HCT116 (cell line): ENCODE measurements around the gene PPDPF. TPM values are rescaled to one million over a fixed set of nuclear protein-coding genes. Genes with fewer than 3 reads are reported as not detected.

ENCODE experiments used
- ATAC-seq: fragments of 200-7000 bp; cut with Tn5 transposase; 2 replicates; pipeline ENCODE4 v1.9.1; 2020; ENCODE audit warnings: mild to moderate bottlenecking, moderate library complexity
- BruUV-seq: library from RNA; stranded (reverse); fragments of 400-500 nt; replicated peaks from 2 replicates; lab custom pipeline; 2021; lab: Mats Ljungman, UMichigan
- CTCF ChIA-PET: fragments of 300-600 bp; sonication (Branson Sonifier 250); formaldehyde crosslinking; loops from one replicate; lab custom pipeline; 2021; ENCODE audit warnings: antibody characterized with exemption; lab: Charles Lee
- POLR2A ChIA-PET: fragments of 300-600, 350-600 bp; sonication (Branson Sonifier 250); formaldehyde crosslinking; loops from one replicate; lab custom pipeline; 2021; ENCODE audit warnings: antibody characterized with exemption; lab: Charles Lee
- RAD21 ChIA-PET, 2 experiments: fragments of 300-600 bp; sonication (Branson Sonifier 250); formaldehyde crosslinking; loops; one replicate each; lab custom pipeline; 2023; ENCODE audit warnings: low total read pairs in 2 of 2; ENCODE audit not compliant: uncharacterized antibody in 2 of 2, unreplicated experiment in 2 of 2, low non-redundant PET in 1 of 2; lab: Charles Lee
- DNase-seq: peaks from one replicate; pipeline ENCODE4 v3.0.0-alpha.2; 2010; ENCODE audit warnings: low read depth, low spot score
- H2AFZ ChIP-seq: fragments of 200-600 bp; shearing (Covaris generic), sonication (generic); 2 replicates; pipeline ENCODE4 v1.6.1; 2017; ENCODE audit warnings: low read depth, mixed run types, mixed read lengths, antibody characterized with exemption, low read length; ENCODE audit not compliant: poor library complexity, severe bottlenecking
- H3K27ac ChIP-seq: 2 replicates; pipeline ENCODE4 v1.5.1; 2012; ENCODE audit warnings: low read depth, low read length
- H3K27me3 ChIP-seq: fragments of 200-600 bp; sonication (generic); 2 replicates; pipeline ENCODE4 v1.6.1; 2016; ENCODE audit warnings: mixed run types, low read length, mixed read lengths; ENCODE audit not compliant: insufficient read depth
- H3K36me3 ChIP-seq, 2 experiments: fragments of 200-500 bp in 1 of 2; fragments of 200-600 bp in 1 of 2; sonication (Bioruptor generic) in 1 of 2; sonication (generic) in 1 of 2; 2 replicates each; pipeline versions ENCODE4 v1.5.1 to v1.6.1; 2014 to 2016; ENCODE audit warnings: low read length in 2 of 2, inconsistent platforms in 1 of 2, mixed read lengths in 1 of 2, mixed run types in 1 of 2; ENCODE audit not compliant: insufficient read depth in 2 of 2, control insufficient read depth in 1 of 2
- H3K4me1 ChIP-seq, 2 experiments: fragments of 200-600 bp in 1 of 2; sonication (generic) in 1 of 2; 2 replicates each; pipeline versions ENCODE4 v1.5.1 to v1.6.1; 2012 to 2017; ENCODE audit warnings: low read length in 2 of 2, inconsistent platforms in 1 of 2, mild to moderate bottlenecking in 1 of 2, mixed read lengths in 1 of 2, mixed run types in 1 of 2, moderate library complexity in 1 of 2; ENCODE audit not compliant: insufficient read depth in 2 of 2, control insufficient read depth in 1 of 2
- H3K4me2 ChIP-seq: fragments of 200-600 bp; sonication (generic); 2 replicates; pipeline ENCODE4 v1.6.1; 2017; ENCODE audit warnings: mixed run types, low read length, mixed read lengths
- H3K4me3 ChIP-seq, 2 experiments: fragments of 200-600 bp in 1 of 2; sonication (generic) in 1 of 2; replicated peaks in 1 of 2; 2 replicates each; pipeline ENCODE4 v1.5.1; 2011 to 2016; ENCODE audit warnings: low read length in 2 of 2, control low read depth in 1 of 2, low read depth in 1 of 2, mild to moderate bottlenecking in 1 of 2, mixed read lengths in 1 of 2, mixed run types in 1 of 2
- H3K79me2 ChIP-seq: fragments of 200-600 bp; sonication (generic); 2 replicates; pipeline ENCODE4 v1.6.1; 2017; ENCODE audit warnings: mild to moderate bottlenecking, mixed run types, low read length, moderate library complexity, mixed read lengths; ENCODE audit not compliant: insufficient read depth
- H3K9ac ChIP-seq: fragments of 200-600 bp; sonication (generic); 2 replicates; pipeline ENCODE4 v1.6.1; 2016; ENCODE audit warnings: low read length, mixed read lengths
- H3K9me2 ChIP-seq: fragments of 200-600 bp; sonication (generic), shearing (Covaris generic); 2 replicates; pipeline ENCODE4 v1.6.1; 2017; ENCODE audit warnings: mixed run types, mild to moderate bottlenecking, moderate library complexity; ENCODE audit not compliant: insufficient read depth
- H3K9me3 ChIP-seq, 2 experiments: fragments of 200-500 bp in 1 of 2; fragments of 200-600 bp in 1 of 2; sonication (Bioruptor generic) in 1 of 2; sonication (generic) in 1 of 2; 2 replicates each; pipeline ENCODE4 v1.6.1; 2014 to 2017; ENCODE audit warnings: low read length in 2 of 2, mixed read lengths in 2 of 2, inconsistent platforms in 1 of 2, low read depth in 1 of 2, mild to moderate bottlenecking in 1 of 2, mixed run types in 1 of 2, moderate library complexity in 1 of 2; ENCODE audit not compliant: control insufficient read depth in 1 of 2, insufficient read depth in 1 of 2
- H4K20me1 ChIP-seq: fragments of 200-600 bp; sonication (generic), shearing (Covaris generic); 2 replicates; pipeline ENCODE4 v1.6.1; 2017; ENCODE audit warnings: mixed run types, mild to moderate bottlenecking, moderate library complexity; ENCODE audit not compliant: insufficient read depth
- CBX3 ChIP-seq: IDR thresholded peaks from 2 replicates; pipeline ENCODE4 v1.6.1; 2012; ENCODE audit warnings: low read depth
- ELF1 ChIP-seq: IDR thresholded peaks from 2 replicates; pipeline ENCODE4 v1.6.1; 2012; ENCODE audit warnings: low read depth, borderline replicate concordance
- EZH2phosphoT487 ChIP-seq: fragments of 200-600 bp; IDR thresholded peaks from 2 replicates; pipeline ENCODE4 v1.6.1; 2018; ENCODE audit warnings: antibody characterized with exemption, borderline replicate concordance
- FOSL1 ChIP-seq: IDR thresholded peaks from 2 replicates; pipeline ENCODE4 v1.6.1; 2012; ENCODE audit warnings: low read depth
- JUND ChIP-seq: IDR thresholded peaks from 2 replicates; pipeline ENCODE4 v1.6.1; 2012
- POLR2A ChIP-seq: IDR thresholded peaks from 2 replicates; pipeline ENCODE4 v1.7.0; 2011; ENCODE audit warnings: borderline replicate concordance; ENCODE audit not compliant: insufficient read depth, insufficient read length; ENCODE audit errors: extremely low read depth
- RAD21 ChIP-seq: IDR thresholded peaks from 2 replicates; pipeline ENCODE4 v1.6.1; 2012; ENCODE audit warnings: low read depth, mild to moderate bottlenecking
- SP1 ChIP-seq: IDR thresholded peaks from 2 replicates; pipeline ENCODE4 v1.6.1; 2012; ENCODE audit warnings: low read depth
- YY1 ChIP-seq: IDR thresholded peaks from 2 replicates; pipeline ENCODE4 v1.6.1; 2011; ENCODE audit warnings: low read length, low read depth, moderate library complexity, mild to moderate bottlenecking; ENCODE audit not compliant: insufficient replicate concordance; ENCODE audit errors: extremely low read depth
- intact Hi-C: fragments of 100-400 bp; cut with micrococcal nuclease; formaldehyde crosslinking; loops from 2 replicates; pipeline ENCODE4 v1.10.0; 2022
- total RNA-seq: library from RNA; stranded (reverse); gene quantifications from one replicate; pipeline ENCODE4 v1.2.1, GENCODE V29; 2021; ENCODE audit not compliant: unreplicated experiment
- TF ChIP-seq, protein P1 (sequence below): IDR thresholded peaks from 2 replicates; pipeline ENCODE4 v1.6.1; 2012

Gene PPDPF
- total RNA-seq, 1 experiment from 2014 or later, result 346 TPM

DNA sequence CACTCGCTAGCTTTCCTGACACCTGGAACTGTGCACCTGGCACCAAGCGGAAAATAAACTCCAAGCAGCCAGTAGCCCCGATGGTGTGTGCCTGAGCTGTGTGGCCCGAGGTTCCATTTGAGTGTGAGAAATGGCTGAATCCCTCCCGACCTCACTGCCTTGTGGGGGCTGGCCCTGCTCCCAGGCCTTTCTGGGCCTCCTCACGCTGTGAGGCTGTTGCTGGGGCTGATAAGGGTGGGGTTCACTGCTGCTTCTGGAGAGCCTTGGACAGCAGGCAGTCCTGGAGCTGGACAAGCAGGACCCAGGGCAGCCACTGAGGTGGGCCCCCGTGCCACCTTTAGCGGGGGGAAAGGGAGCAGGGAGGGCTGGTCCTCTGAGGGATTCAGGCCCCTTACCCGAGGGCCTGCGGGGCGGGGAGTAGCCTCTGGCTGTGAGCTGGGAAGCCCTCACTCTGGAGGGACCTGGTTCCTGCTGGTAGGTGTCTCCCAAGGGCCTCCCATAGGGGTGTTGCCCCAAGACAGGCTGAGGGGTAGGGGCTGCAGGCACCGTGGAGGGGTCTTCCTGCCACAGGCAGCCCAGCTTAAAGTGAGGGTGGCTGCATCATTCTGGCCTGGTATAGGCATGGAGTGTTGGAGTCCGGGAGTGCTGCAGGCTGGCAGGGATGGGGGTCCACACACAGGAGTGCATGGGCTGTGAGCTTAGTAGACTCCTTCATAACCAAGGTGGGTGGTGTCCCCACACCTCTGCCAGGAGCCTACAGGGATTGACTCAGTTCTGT lies 1.7 kb downstream of the PPDPF start:
- Histone ChIP-seq H3K9ac (no peak overlapping the region), H3K27ac (peak overlapping the region; percentile 57; the same call in 1 of the 2 replicates), H3K4me2 (peak overlapping the region; percentile 93), H2AFZ (no peak overlapping the region), H3K27me3 (no peaks in the 10 kb centered on the region), H4K20me1 (no peaks in the 10 kb centered on the region), H3K9me3 (peaks cover 5 to 7% of the 10 kb centered on the region in 2 experiments; a peak in 2 of 4 replicates), H3K9me2 (no peaks in the 10 kb centered on the region), H3K36me3 (peaks cover 6 to 24% of the 10 kb centered on the region in 2 experiments), H3K4me3 (peak overlapping the region in 1 of 2 experiments; percentile 16; a peak in 2 of 4 replicates), H3K4me1 (peaks cover 8 to 44% of the 10 kb centered on the region in 2 experiments; a peak in 3 of 4 replicates), H3K79me2 (peaks cover 21% of the 10 kb centered on the region)
- ChIA-PET POLR2A (interaction anchor here (0.6 to 2.1 kb wide), 4 partner anchors 15 to 205 kb away, joined by 3 to 10 read pairs (median 6); partner anchors contain the start of genes HELZ2 and PTK6), RAD21 (no interaction called here), CTCF (interaction anchor here (1.1 kb wide), 1 partner anchor 16 kb away, joined by 5 read pairs; no protein-coding TSS in a partner anchor)
- ATAC-seq, result no peak
- no TSS peak for BruUV-seq
- TF ChIP-seq CBX3, result no peak
- no peak for TF ChIP-seq FOSL1
- no peak for TF ChIP-seq JUND
- no peak for TF ChIP-seq EZH2phosphoT487
- TF ChIP-seq POLR2A, result no peak
- TF ChIP-seq, protein P1, sequence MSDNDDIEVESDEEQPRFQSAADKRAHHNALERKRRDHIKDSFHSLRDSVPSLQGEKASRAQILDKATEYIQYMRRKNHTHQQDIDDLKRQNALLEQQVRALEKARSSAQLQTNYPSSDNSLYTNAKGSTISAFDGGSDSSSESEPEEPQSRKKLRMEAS, result no peak
- TF ChIP-seq YY1, result no peak
- TF ChIP-seq RAD21, result no peak
- no peak for TF ChIP-seq SP1
- TF ChIP-seq ELF1, result no peak
- intact Hi-C loops, result no loop called here
- no peak for DNase-seq
